ENCODE results near the gene MFSD6. TPM values are rescaled to one million over a fixed set of nuclear protein-coding genes. Genes with fewer than 3 reads are reported as not detected.

Gene MFSD6
- total RNA-seq, 4 donors from 2014 or later = 24.2 to 47.5 (median 42.0) TPM

DNA sequence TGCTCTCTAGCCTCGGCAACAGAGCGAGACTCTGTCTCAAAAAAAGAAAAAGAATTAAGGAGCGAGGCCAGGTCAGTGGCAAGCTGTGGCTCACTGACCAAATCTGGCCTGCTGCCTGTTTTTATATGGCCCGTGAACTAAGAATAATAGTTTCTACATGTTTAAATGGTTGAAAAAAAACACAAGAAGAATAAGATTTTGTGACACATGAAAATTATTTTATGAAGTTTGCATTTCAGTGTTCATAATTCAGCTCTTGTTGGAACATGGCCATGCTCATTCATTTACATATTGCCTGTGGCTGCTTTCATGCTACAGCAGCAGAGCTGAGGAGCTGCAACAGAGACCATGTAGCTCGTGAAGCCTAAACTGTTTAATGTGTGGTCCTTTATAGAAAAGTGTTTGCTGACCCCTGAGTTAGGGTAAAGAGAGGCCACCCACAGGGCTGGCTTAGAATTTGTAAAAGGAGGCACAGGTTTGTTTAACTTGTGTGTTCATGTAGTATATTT is 59.5 kb downstream of the MFSD6 start:
- TF ChIP-seq, protein P1, sequence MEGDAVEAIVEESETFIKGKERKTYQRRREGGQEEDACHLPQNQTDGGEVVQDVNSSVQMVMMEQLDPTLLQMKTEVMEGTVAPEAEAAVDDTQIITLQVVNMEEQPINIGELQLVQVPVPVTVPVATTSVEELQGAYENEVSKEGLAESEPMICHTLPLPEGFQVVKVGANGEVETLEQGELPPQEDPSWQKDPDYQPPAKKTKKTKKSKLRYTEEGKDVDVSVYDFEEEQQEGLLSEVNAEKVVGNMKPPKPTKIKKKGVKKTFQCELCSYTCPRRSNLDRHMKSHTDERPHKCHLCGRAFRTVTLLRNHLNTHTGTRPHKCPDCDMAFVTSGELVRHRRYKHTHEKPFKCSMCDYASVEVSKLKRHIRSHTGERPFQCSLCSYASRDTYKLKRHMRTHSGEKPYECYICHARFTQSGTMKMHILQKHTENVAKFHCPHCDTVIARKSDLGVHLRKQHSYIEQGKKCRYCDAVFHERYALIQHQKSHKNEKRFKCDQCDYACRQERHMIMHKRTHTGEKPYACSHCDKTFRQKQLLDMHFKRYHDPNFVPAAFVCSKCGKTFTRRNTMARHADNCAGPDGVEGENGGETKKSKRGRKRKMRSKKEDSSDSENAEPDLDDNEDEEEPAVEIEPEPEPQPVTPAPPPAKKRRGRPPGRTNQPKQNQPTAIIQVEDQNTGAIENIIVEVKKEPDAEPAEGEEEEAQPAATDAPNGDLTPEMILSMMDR (IDR thresholded peaks at IDR 0.05; ENCODE audit: low read depth) = no peak

DNA sequence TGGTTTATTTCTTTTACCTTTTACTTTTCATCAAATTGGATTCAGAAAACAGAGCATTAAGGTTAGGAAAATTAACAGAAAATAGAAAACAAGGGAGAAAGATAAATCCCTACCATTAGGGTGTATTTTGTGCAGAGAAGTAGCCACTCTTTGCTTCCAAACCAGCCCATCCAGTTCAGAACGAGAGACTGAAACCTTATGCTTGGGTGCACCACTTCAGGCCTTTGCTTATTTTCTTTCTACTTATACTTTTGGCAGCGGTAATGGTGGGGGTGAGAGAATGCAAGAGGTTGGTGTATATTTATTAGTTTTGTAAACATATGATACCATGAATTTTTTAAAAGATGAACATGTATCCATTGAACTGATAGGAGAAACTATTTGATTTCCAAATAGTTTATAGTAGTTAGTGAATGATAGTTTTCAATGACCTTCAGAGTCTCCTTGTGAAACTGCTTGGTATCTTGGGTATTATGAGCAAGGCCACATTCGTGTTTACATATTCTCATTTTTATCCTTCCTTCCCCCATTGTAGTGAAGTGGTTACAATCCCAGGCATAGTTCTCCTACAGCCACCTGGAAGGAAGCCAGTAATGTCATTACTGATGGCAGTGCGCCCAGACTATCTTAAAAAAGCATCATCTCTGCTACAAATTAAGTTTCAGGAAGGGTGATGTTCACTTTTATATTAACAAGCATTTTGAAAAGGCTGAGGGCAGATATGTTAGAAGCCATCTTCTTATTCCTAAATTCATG is 60.8 kb downstream of the MFSD6 start:
- TF ChIP-seq, protein P1 (IDR thresholded peaks at IDR 0.05; ENCODE audit: low read depth) = no peak

DNA sequence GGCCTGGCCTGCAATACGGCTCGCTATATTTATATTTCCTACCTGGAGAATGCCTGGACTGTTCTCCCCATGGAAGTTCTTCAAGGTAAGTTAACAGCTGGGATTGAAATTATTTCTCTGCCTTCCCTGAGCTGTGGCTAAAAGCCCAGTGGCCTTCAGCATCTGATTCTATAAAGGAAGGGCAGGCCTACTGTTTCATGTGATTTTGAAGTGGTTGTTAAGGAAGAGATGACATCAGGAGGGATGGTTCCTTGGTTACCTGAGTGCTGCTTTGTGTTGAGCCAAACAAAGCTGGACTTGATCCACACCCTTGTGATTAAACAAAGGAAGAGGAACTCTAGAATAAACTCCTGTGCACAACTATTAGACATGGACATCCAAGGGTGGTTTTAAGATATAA is 61.6 kb downstream of the MFSD6 start:
- TF ChIP-seq, protein P1 (IDR thresholded peaks at IDR 0.05; ENCODE audit: low read depth) = no peak

DNA sequence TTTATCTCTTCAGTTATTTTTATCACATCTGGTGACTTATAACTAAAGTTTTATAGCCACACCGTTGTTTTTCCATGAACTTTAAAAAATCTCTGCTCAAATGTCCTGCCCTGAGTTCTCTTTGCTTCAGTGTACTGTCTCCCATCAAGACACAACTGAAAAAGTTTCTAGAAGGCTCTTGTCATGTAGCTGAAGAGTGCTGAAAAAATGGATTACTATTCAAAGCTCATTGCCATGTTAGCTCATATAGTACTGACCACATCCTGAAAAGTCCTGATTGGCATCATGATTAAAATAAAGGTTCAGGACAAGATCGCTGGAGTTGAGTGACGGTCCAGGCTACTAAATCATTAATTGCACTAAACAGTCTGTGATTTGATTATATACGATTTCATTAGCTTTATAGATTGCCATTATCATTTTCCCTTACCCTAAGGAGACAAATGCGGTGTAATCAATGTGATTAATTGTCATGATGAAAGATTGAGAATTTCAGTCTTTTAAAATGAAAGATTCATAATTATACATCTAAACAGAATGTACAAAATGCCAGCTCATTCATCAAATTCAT is 62.2 kb downstream of the MFSD6 start:
- TF ChIP-seq, protein P1 (IDR thresholded peaks at IDR 0.05; ENCODE audit: low read depth) = no peak

DNA sequence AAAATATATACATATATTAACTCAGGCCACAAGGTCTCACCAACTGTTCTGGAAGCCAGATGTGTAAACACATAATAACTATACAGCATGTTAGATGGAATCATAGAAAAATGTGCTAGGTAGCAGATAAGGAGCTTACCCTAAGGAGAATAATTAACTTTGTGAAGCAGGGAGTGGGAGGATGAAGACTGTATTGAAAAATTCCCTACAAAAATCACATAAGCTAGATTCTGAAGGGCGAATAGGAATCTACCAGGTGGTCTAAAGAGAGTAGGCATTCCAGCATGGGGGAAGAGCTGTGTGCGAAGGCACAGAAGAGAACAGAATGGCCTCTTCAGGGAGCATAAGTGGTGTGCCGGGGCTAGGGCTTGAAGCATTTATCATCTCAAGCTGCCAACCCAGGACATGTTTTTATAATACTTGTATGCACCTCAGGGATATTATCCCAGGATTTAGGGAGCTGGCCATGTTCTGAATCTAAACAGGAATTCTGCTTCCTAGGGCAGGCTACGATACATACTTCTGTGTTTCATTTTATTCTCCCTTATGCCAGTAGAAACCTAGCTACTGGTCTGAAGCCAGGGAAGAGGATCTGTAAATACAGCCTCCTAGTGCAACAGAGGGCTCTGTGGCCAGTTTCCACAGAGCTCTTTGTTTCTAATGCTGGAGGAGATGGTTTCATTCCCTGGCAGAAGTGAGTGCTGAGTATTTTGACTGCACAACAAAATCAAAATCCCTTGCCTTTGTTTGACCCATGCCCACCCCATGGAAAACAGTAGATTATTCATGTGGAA is 69.7 kb downstream of the MFSD6 start:
- TF ChIP-seq, protein P1 (IDR thresholded peaks at IDR 0.05; ENCODE audit: low read depth) = no peak

DNA sequence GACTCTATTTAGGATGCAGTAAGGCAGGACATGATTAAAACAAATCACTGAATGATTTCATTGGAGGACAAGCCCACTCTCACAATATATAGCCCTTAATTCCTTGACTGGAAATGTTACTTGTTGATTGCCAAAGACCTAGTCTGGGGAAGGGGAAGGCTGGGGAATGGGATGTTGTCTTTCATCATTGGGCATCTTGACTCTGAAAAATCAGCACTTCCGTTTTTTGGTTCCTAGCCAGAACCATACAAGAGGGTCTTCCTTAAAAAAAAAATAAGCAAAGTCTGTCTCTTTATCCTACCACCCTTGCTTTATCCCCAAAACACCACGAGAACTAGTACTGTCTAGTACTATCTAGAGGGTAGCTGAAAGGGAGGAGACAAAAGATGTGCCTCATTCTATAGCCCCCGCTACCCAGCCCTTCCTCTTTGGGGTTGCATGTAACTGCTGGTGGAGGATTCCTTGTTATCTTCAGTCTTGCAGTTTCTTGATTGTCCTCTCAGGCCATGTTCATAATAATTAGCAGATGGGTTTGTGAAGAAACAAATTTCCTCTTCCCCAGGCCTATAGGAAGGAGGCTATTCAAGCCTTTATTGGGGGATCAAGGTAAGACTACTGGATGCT is 70.5 kb downstream of the MFSD6 start:
- TF ChIP-seq, protein P1 (IDR thresholded peaks at IDR 0.05; ENCODE audit: low read depth) = no peak

Data from subcutaneous adipose tissue (tissue), 4 donors.